GM13976 (cell line): ENCODE data around the gene GRIN2A.

ENCODE experiments used
- DNase-seq: peaks from one replicate; pipeline ENCODE4 v3.0.0; 2012; ENCODE audit warnings: low spot score
- CTCF ChIP-seq: IDR thresholded peaks from 2 replicates; pipeline ENCODE4 v1.5.1; 2012; ENCODE audit warnings: borderline replicate concordance, mild to moderate bottlenecking; ENCODE audit not compliant: insufficient read depth; ENCODE audit errors: extremely low read depth, missing control alignments, control extremely low read depth
- in situ Hi-C: fragments of 300-500 bp; cut with MboI; formaldehyde crosslinking; loops from one replicate; pipeline ENCODE4 v1.12.0; 2022; ENCODE audit warnings: low sequenced_read_pairs, mixed read lengths, inconsistent platforms; ENCODE audit not compliant: unreplicated experiment

GRIN2A gene

GRCh38 chr16:10031955-10032354 is 150.3 kb downstream of the GRIN2A start:
- in situ Hi-C loops = no loop called here
- no peak for DNase-seq
- TF ChIP-seq CTCF = no peak

DNA sequence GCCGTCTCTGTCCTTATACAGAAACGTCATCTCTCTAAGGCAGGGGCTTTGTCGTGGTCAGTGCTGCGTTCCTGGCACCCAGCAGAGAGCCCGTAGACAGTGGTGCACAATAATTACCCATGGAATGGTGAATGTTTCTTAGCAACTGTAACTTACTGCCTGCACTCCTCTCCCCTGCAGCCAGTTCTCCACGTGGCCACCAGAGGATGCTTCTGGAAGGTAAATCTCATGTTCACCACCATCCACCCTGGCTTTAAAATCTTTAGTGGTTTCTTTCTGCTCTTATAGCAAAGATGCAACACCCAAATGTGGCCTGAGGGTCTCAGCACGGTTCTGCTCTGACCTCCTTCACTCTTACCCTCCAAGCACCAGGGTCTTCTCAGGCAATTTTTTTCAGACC is 150.8 kb downstream of the GRIN2A start:
- DNase-seq = no peak
- TF ChIP-seq CTCF = no peak
- in situ Hi-C loops = no loop called here

- TF ChIP-seq CTCF = no peak
- DNase-seq = no peak
- in situ Hi-C loops = no loop called here
These were observed 153.6 kb downstream of the GRIN2A start for GRCh38 chr16:10028644-10029043.

GRCh38 chr16:10027553-10027952 is 154.7 kb downstream of the GRIN2A start:
- in situ Hi-C loops = no loop called here
- no peak for TF ChIP-seq CTCF

DNA sequence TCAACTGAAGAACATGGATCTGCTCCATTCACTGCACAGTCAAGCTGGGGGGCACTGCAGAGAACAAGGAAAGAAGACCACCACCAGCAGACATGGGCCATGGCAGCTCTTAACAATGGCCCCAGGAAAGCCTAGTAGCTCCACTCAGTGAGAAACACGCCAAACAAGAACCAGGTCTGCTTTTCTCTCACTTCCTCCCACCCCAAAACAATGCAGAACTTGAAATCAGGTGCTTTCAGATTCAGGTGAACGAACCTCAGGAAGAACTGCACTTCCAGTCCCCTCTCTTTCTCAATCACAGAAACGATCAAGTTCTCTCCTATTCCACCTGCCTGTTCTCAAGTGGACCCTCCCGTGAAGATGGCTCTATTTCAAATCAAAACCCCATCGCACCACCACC is 155.6 kb downstream of the GRIN2A start:
- no peak for DNase-seq
- in situ Hi-C loops = no loop called here

More at GRCh38 chr16:10027553-10027952, 154.7 kb downstream of the GRIN2A start:
- DNase-seq = no peak

DNA sequence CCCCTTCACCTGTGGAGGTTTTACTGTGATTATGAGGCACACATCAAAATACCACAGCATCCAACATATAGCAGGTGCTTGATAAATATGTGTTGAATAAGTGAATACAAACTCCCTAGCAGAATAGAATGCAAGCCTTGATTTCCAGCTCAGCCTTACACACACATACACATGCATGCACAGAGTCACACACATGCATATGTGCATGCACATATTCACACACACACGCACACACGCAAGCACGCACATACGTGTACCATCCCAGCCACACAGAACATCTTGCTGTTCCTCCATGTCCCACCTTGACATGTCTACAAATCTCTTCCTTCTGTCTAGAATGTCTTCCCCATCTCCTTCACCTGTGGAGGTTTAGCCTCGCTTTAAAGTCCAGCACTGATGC is 160.1 kb downstream of the GRIN2A start:
- no peak for TF ChIP-seq CTCF
- no peak for DNase-seq
- in situ Hi-C loops = no loop called here

More for the DNA sequence above, 155.6 kb downstream of the GRIN2A start:
- TF ChIP-seq CTCF = no peak

DNA sequence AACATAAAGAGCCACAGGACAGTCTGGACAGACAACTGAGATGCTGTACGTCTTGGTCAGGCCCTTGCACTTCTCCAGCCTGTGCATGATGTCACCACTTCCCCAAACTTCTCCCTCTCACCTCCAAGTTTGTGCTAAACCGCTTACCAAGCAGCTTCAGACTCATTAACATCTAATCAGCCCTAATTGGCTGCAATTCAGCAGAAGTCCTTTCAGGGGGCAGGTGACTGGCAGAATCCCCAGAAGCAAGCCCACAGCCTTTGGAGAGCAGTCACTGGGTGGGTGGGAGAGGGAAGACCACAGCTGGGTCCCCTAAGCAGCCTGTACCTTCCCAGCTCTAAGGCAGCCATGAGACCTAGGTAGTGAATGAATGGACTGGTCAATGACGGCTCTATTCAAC is 161.4 kb downstream of the GRIN2A start:
- DNase-seq = no peak
- no peak for TF ChIP-seq CTCF
- in situ Hi-C loops = no loop called here
